ENCODE results near the gene CD27. TPM values are rescaled to one million over a fixed set of nuclear protein-coding genes. Genes with fewer than 3 reads are reported as not detected.
"Not testable (repeated sequence)": the region's sequence is repeated elsewhere in the genome, so short reads cannot be mapped to it uniquely, and the experiment has no call there.

Gene CD27
- total RNA-seq, 1 donor from 2014 or later, result not detected

- peaks cover 2% of the 10 kb centered on the region for H3K27me3 Mint-ChIP-seq (ENCODE audit: low read depth)
- H3K36me3 Mint-ChIP-seq (ENCODE audit: low read depth), result no peaks in the 10 kb centered on the region
- DNase-seq (ENCODE audit: low read depth, low spot score), result no peak
- H3K4me3 Mint-ChIP-seq, result peak overlapping the region; percentile 92
- TF ChIP-seq CTCF (conservative IDR thresholded peaks at IDR 0.05), result no peak
- no peak overlapping the region for H3K27ac Mint-ChIP-seq (ENCODE audit: unreplicated experiment)
- H3K4me1 Mint-ChIP-seq, result peaks cover 23% of the 10 kb centered on the region
- no peaks in the 10 kb centered on the region for H3K9me3 Mint-ChIP-seq
Measured at GRCh38 chr12:6469609-6470374, 25.0 kb downstream of the CD27 start.

GRCh38 chr12:6470375-6471163 is 25.8 kb downstream of the CD27 start, which contains the start of gene VAMP1:
Gene VAMP1 (minus strand): TSS chr12:6470677. CDS start chr12:6470531, 146 bp downstream.
- H3K27me3 Mint-ChIP-seq (ENCODE audit: low read depth), result peaks cover 3% of the 10 kb centered on the region
- H3K36me3 Mint-ChIP-seq (ENCODE audit: low read depth), result no peaks in the 10 kb centered on the region

GRCh38 chr12:6471989-6472360 is 27.2 kb downstream of the CD27 start:
- no peak for TF ChIP-seq CTCF (conservative IDR thresholded peaks at IDR 0.05)
- Mint-ChIP-seq H3K4me1 (peaks cover 24% of the 10 kb centered on the region), H3K27ac (ENCODE audit: unreplicated experiment) (no peak overlapping the region), H3K4me3 (peak overlapping the region; percentile 3), H3K36me3 (ENCODE audit: low read depth) (no peaks in the 10 kb centered on the region), H3K27me3 (ENCODE audit: low read depth) (peaks cover 3% of the 10 kb centered on the region), H3K9me3 (no peaks in the 10 kb centered on the region)
- no peak for DNase-seq (ENCODE audit: low read depth, low spot score)

More at GRCh38 chr12:6470375-6471163, 25.8 kb downstream of the CD27 start, which contains the start of gene VAMP1:
- TF ChIP-seq CTCF (conservative IDR thresholded peaks at IDR 0.05), result no peak
- peak; percentile 97 for DNase-seq (ENCODE audit: low read depth, low spot score)
- peak within 1 kb of the TSS; percentile 93 for H3K27ac Mint-ChIP-seq (ENCODE audit: unreplicated experiment)
- H3K4me1 Mint-ChIP-seq, result peaks cover 24% of the 10 kb centered on the region
- H3K4me3 Mint-ChIP-seq, result peak within 1 kb of the TSS; percentile 92
- no peaks in the 10 kb centered on the region for H3K9me3 Mint-ChIP-seq

- peaks cover 3% of the 10 kb centered on the region for H3K27me3 Mint-ChIP-seq (ENCODE audit: low read depth)
- no peak overlapping the region for H3K27ac Mint-ChIP-seq (ENCODE audit: unreplicated experiment)
- no peaks in the 10 kb centered on the region for H3K36me3 Mint-ChIP-seq (ENCODE audit: low read depth)
- no peak for DNase-seq (ENCODE audit: low read depth, low spot score)
- TF ChIP-seq CTCF (conservative IDR thresholded peaks at IDR 0.05), result no peak
- no peaks in the 10 kb centered on the region for H3K9me3 Mint-ChIP-seq
- H3K4me3 Mint-ChIP-seq, result peak overlapping the region; percentile 3
- peaks cover 24% of the 10 kb centered on the region for H3K4me1 Mint-ChIP-seq
Measured at GRCh38 chr12:6472491-6472890, 27.7 kb downstream of the CD27 start.

- not testable (repeated sequence) for H3K9me3 Mint-ChIP-seq; H3K27me3 Mint-ChIP-seq (ENCODE audit: low read depth); DNase-seq (ENCODE audit: low read depth, low spot score); H3K4me3 Mint-ChIP-seq; H3K27ac Mint-ChIP-seq (ENCODE audit: unreplicated experiment); H3K36me3 Mint-ChIP-seq (ENCODE audit: low read depth)
- peaks cover 14% of the 10 kb centered on the region for H3K4me1 Mint-ChIP-seq
Measured at GRCh38 chr12:6475233-6475975, 30.6 kb downstream of the CD27 start.

Data from neural crest cell (in vitro differentiated cells).